Cardiac fibroblast (primary cell): ENCODE measurements around the gene KCND1.
"Not testable (repeated sequence)": the region's sequence is repeated elsewhere in the genome, so short reads cannot be mapped to it uniquely, and the experiment has no call there.

Source experiments
- DNase-seq, 2 donors: peaks; one replicate each; pipeline versions ENCODE4 v3.0.0 to v3.0.0-alpha.2; 2010; ENCODE audit warnings: low read depth in 2 of 2
- H3K4me3 ChIP-seq, 2 donors: replicated peaks in 1 of 2; 1 replicate in 1 of 2; 2 replicates in 1 of 2; pipeline ENCODE4 v1.5.1; 2011; ENCODE audit warnings: low read depth in 2 of 2, low read length in 2 of 2, mild to moderate bottlenecking in 2 of 2, moderate library complexity in 1 of 2
- CTCF ChIP-seq: IDR thresholded peaks from one replicate; pipeline ENCODE4 v1.5.1; 2011; ENCODE audit warnings: low read depth, mild to moderate bottlenecking, low read length, inconsistent platforms

The KCND1 gene

GRCh38 chrX:48989483-48989882 lies 17.8 kb upstream of the KCND1 start:
- DNase-seq = peak in 1 of 2 donors; percentile 31
- no peak overlapping the region for H3K4me3 ChIP-seq
- TF ChIP-seq CTCF = no peak

- no peak for DNase-seq
- TF ChIP-seq CTCF = no peak
- H3K4me3 ChIP-seq = no peak overlapping the region
Measured at GRCh38 chrX:48983896-48984295, 12.3 kb upstream of the KCND1 start.

GRCh38 chrX:48983081-48983480 lies 11.4 kb upstream of the KCND1 start:
- no peak overlapping the region for H3K4me3 ChIP-seq
- TF ChIP-seq CTCF = no peak
- no peak for DNase-seq

- TF ChIP-seq CTCF = no peak
- H3K4me3 ChIP-seq = no peak overlapping the region
- no peak for DNase-seq
Measured at GRCh38 chrX:48981178-48981577, 9.5 kb upstream of the KCND1 start.

GRCh38 chrX:48980341-48980740 lies 8.7 kb upstream of the KCND1 start:
- DNase-seq = not testable (repeated sequence)

GRCh38 chrX:48978226-48978625 lies 6.6 kb upstream of the KCND1 start:
- no peak for TF ChIP-seq CTCF
- no peak for DNase-seq
- H3K4me3 ChIP-seq = no peak overlapping the region

More at GRCh38 chrX:48980341-48980740, 8.7 kb upstream of the KCND1 start:
- H3K4me3 ChIP-seq = not testable (repeated sequence)

GRCh38 chrX:48976086-48976485 lies 4.4 kb upstream of the KCND1 start:
- H3K4me3 ChIP-seq = no peak overlapping the region
- no peak for DNase-seq
- no peak for TF ChIP-seq CTCF

GRCh38 chrX:48975541-48975940 lies 3.9 kb upstream of the KCND1 start:
- H3K4me3 ChIP-seq = no peak overlapping the region

More at GRCh38 chrX:48975541-48975940, 3.9 kb upstream of the KCND1 start:
- DNase-seq = no peak
- no peak for TF ChIP-seq CTCF
